Measurements from ENCODE around the gene DPP7.

DPP7 gene

GRCh38 chr9:137160054-137160425, 45.5 kb upstream of the DPP7 start:
- Histone ChIP-seq H3K4me1 (ENCODE audit: insufficient read depth, insufficient read length) (peaks cover 40% of the 10 kb centered on the region), H3K27me3 (ENCODE audit: insufficient read depth, insufficient read length) (peaks cover 94% of the 10 kb centered on the region), H3K9me3 (ENCODE audit: insufficient read depth, low read length) (no peaks in the 10 kb centered on the region), H3K9ac (ENCODE audit: insufficient read length, low read depth) (no peak overlapping the region), H3K36me3 (ENCODE audit: insufficient read depth, insufficient read length, low read length) (no peaks in the 10 kb centered on the region), H3K4me3 (ENCODE audit: insufficient read length, low read depth) (no peak overlapping the region)
- no peak for DNase-seq (ENCODE audit: low read depth, low spot score)
- no peak for TF ChIP-seq ZNF274 (IDR thresholded peaks at IDR 0.05; ENCODE audit: low read depth, low read length)
- TF ChIP-seq SUZ12 (IDR thresholded peaks at IDR 0.05; ENCODE audit: extremely low read depth, insufficient read depth, insufficient read length), result no peak
- no peak for TF ChIP-seq YY1 (IDR thresholded peaks at IDR 0.05; ENCODE audit: insufficient read depth, insufficient read length)

- no peaks in the 10 kb centered on the region for H3K36me3 ChIP-seq (ENCODE audit: insufficient read depth, insufficient read length, low read length)
- TF ChIP-seq ZNF274 (IDR thresholded peaks at IDR 0.05; ENCODE audit: low read depth, low read length) (no peak), SUZ12 (IDR thresholded peaks at IDR 0.05; ENCODE audit: extremely low read depth, insufficient read depth, insufficient read length) (no peak), YY1 (IDR thresholded peaks at IDR 0.05; ENCODE audit: insufficient read depth, insufficient read length) (no peak)
- peak overlapping the region; percentile 50 for H3K9ac ChIP-seq (ENCODE audit: insufficient read length, low read depth)
These were observed 44.8 kb upstream of the DPP7 start for GRCh38 chr9:137159105-137160053.

GRCh38 chr9:137158625-137159024, 44.1 kb upstream of the DPP7 start:
- Histone ChIP-seq H3K4me1 (ENCODE audit: insufficient read depth, insufficient read length) (peaks cover 37% of the 10 kb centered on the region), H3K27me3 (ENCODE audit: insufficient read depth, insufficient read length) (peaks cover 86% of the 10 kb centered on the region), H3K36me3 (ENCODE audit: insufficient read depth, insufficient read length, low read length) (no peaks in the 10 kb centered on the region), H3K9ac (ENCODE audit: insufficient read length, low read depth) (peak overlapping the region; percentile 50), H3K4me3 (ENCODE audit: insufficient read length, low read depth) (no peak overlapping the region), H3K9me3 (ENCODE audit: insufficient read depth, low read length) (no peaks in the 10 kb centered on the region)
- no peak for DNase-seq (ENCODE audit: low read depth, low spot score)
- TF ChIP-seq ZNF274 (IDR thresholded peaks at IDR 0.05; ENCODE audit: low read depth, low read length), result no peak
- TF ChIP-seq YY1 (IDR thresholded peaks at IDR 0.05; ENCODE audit: insufficient read depth, insufficient read length), result no peak
- no peak for TF ChIP-seq SUZ12 (IDR thresholded peaks at IDR 0.05; ENCODE audit: extremely low read depth, insufficient read depth, insufficient read length)

More at GRCh38 chr9:137159105-137160053, 44.8 kb upstream of the DPP7 start:
- peaks cover 40% of the 10 kb centered on the region for H3K4me1 ChIP-seq (ENCODE audit: insufficient read depth, insufficient read length)
- H3K27me3 ChIP-seq (ENCODE audit: insufficient read depth, insufficient read length), result peaks cover 93% of the 10 kb centered on the region
- DNase-seq (ENCODE audit: low read depth, low spot score), result no peak
- H3K4me3 ChIP-seq (ENCODE audit: insufficient read length, low read depth), result no peak overlapping the region
- no peaks in the 10 kb centered on the region for H3K9me3 ChIP-seq (ENCODE audit: insufficient read depth, low read length)

GRCh38 chr9:137157618-137158415, 43.3 kb upstream of the DPP7 start:
- Histone ChIP-seq H3K4me1 (ENCODE audit: insufficient read depth, insufficient read length) (peaks cover 34% of the 10 kb centered on the region), H3K36me3 (ENCODE audit: insufficient read depth, insufficient read length, low read length) (no peaks in the 10 kb centered on the region), H3K9me3 (ENCODE audit: insufficient read depth, low read length) (no peaks in the 10 kb centered on the region), H3K9ac (ENCODE audit: insufficient read length, low read depth) (peak overlapping the region; percentile 18), H3K27me3 (ENCODE audit: insufficient read depth, insufficient read length) (peaks cover 78% of the 10 kb centered on the region), H3K4me3 (ENCODE audit: insufficient read length, low read depth) (no peak overlapping the region)
- DNase-seq (ENCODE audit: low read depth, low spot score), result no peak
- no peak for TF ChIP-seq YY1 (IDR thresholded peaks at IDR 0.05; ENCODE audit: insufficient read depth, insufficient read length)
- TF ChIP-seq ZNF274 (IDR thresholded peaks at IDR 0.05; ENCODE audit: low read depth, low read length), result no peak
- TF ChIP-seq SUZ12 (IDR thresholded peaks at IDR 0.05; ENCODE audit: extremely low read depth, insufficient read depth, insufficient read length), result no peak

GRCh38 chr9:137156567-137157375, 42.2 kb upstream of the DPP7 start:
- DNase-seq (ENCODE audit: low read depth, low spot score), result no peak
- H3K4me1 ChIP-seq (ENCODE audit: insufficient read depth, insufficient read length), result peaks cover 31% of the 10 kb centered on the region
- peak overlapping the region; percentile 77 for H3K9ac ChIP-seq (ENCODE audit: insufficient read length, low read depth)
- TF ChIP-seq SUZ12 (IDR thresholded peaks at IDR 0.05; ENCODE audit: extremely low read depth, insufficient read depth, insufficient read length) (no peak), ZNF274 (IDR thresholded peaks at IDR 0.05; ENCODE audit: low read depth, low read length) (no peak), YY1 (IDR thresholded peaks at IDR 0.05; ENCODE audit: insufficient read depth, insufficient read length) (no peak)
- peak overlapping the region; percentile 52 for H3K4me3 ChIP-seq (ENCODE audit: insufficient read length, low read depth)
- H3K9me3 ChIP-seq (ENCODE audit: insufficient read depth, low read length), result no peaks in the 10 kb centered on the region
- H3K36me3 ChIP-seq (ENCODE audit: insufficient read depth, insufficient read length, low read length), result no peaks in the 10 kb centered on the region
- H3K27me3 ChIP-seq (ENCODE audit: insufficient read depth, insufficient read length), result peaks cover 68% of the 10 kb centered on the region

GRCh38 chr9:137152844-137153405, 38.4 kb upstream of the DPP7 start:
- Histone ChIP-seq H3K4me1 (ENCODE audit: insufficient read depth, insufficient read length) (peaks cover 23% of the 10 kb centered on the region), H3K9me3 (ENCODE audit: insufficient read depth, low read length) (no peaks in the 10 kb centered on the region), H3K4me3 (ENCODE audit: insufficient read length, low read depth) (no peak overlapping the region), H3K27me3 (ENCODE audit: insufficient read depth, insufficient read length) (peaks cover 33% of the 10 kb centered on the region), H3K36me3 (ENCODE audit: insufficient read depth, insufficient read length, low read length) (no peaks in the 10 kb centered on the region), H3K9ac (ENCODE audit: insufficient read length, low read depth) (no peak overlapping the region)
- no peak for TF ChIP-seq YY1 (IDR thresholded peaks at IDR 0.05; ENCODE audit: insufficient read depth, insufficient read length)
- TF ChIP-seq SUZ12 (IDR thresholded peaks at IDR 0.05; ENCODE audit: extremely low read depth, insufficient read depth, insufficient read length), result no peak
- no peak for TF ChIP-seq ZNF274 (IDR thresholded peaks at IDR 0.05; ENCODE audit: low read depth, low read length)
- DNase-seq (ENCODE audit: low read depth, low spot score), result no peak
